Right cardiac atrium (tissue), 5 donors: ENCODE measurements around the gene GPR87. TPM values are rescaled to one million over a fixed set of nuclear protein-coding genes. Genes with fewer than 3 reads are reported as not detected.
A peak's percentile ranks its signal among the peaks of the same experiment; 100 is the strongest.

Source experiments
- ATAC-seq, 2 donors: fragments of 200-7000 bp; cut with Tn5 transposase; one replicate each; pipeline versions ENCODE4 v1.8.0 to v1.9.1; 2020; ENCODE audit warnings: moderate library complexity in 2 of 2, mild to moderate bottlenecking in 1 of 2
- DNase-seq, 3 donors: peaks; one replicate each; pipeline ENCODE4 v3.0.0-alpha.2; 2020
- H3K27ac ChIP-seq: one replicate; pipeline ENCODE4 v1.5.1; 2013; ENCODE audit warnings: mild to moderate bottlenecking, low read length, control low read depth, moderate library complexity
- H3K27me3 ChIP-seq: one replicate; pipeline ENCODE4 v1.6.1; 2013; ENCODE audit not compliant: control insufficient read depth, insufficient read depth
- H3K4me1 ChIP-seq: one replicate; pipeline ENCODE4 v1.6.1; 2013; ENCODE audit warnings: low read length; ENCODE audit not compliant: control insufficient read depth, insufficient read depth
- H3K4me3 ChIP-seq: one replicate; pipeline ENCODE4 v1.5.1; 2013; ENCODE audit warnings: low read length, control low read depth
- H3K9me3 ChIP-seq: one replicate; pipeline ENCODE4 v1.6.1; 2013; ENCODE audit warnings: low read length; ENCODE audit not compliant: control insufficient read depth
- WGBS: extraction: QIAGEN DNeasy Blood & Tissue Kit; methylation state at CpG from one replicate; pipeline ENCODE4 v1.1.7; 2013; 5-methylcytosine and 5-hydroxymethylcytosine counted together
- intact Hi-C, 4 donors: fragments of 100-400 bp; cut with DNase I; formaldehyde crosslinking; loops; one replicate each; pipeline versions ENCODE4 v1.11.0 to v1.14.0; 2022 to 2023
- long read RNA-seq, 4 donors: library from polyadenylated mRNA; unstranded; transcript quantifications; one replicate each; pipeline ENCODE4 v2.0.0, GENCODE V29; 2020 to 2021
- polyA plus RNA-seq: library from polyadenylated mRNA; stranded (reverse); fragments of 200-250 nt; gene quantifications from one replicate; pipeline ENCODE4 v1.2.3, GENCODE V29; 2013
- total RNA-seq, 4 donors: library from RNA; stranded (reverse); fragmentation: NEBNext Ultra II Directional; extraction: Animal tissue kit (Norgen Biotek cat#: 25700); gene quantifications; one replicate each; pipeline ENCODE4 v1.2.1, GENCODE V29; 2021
- donor health status: healthy with polysubstance abuse.
- donor health status: DM: no; HTN: yes; CAD: no.
- donor health status: DM: no; HTN: no; CAD: no.
- donor health status: DM: no; HTN: yes; CAD: no; lungs with severe emphysema.
- donor health status: DM: yes; HTN: yes; CAD: no.

Gene GPR87
- not detected for total RNA-seq
- not detected for polyA plus RNA-seq
- long read RNA-seq, donor 1 = 0 reads
- long read RNA-seq, donor 2 = 0 reads
- long read RNA-seq, donor 3 = 0 reads
- long read RNA-seq, donor 4 = 0 reads

- Histone ChIP-seq H3K4me3 (no peak within 1 kb of the TSS), H3K27ac (no peak within 1 kb of the TSS), H3K9me3 (no peaks in the 10 kb centered on the region), H3K27me3 (no peaks in the 10 kb centered on the region), H3K4me1 (no peaks in the 10 kb centered on the region)
- intact Hi-C loops = no loop called here
- 75% methylated on average over 7 of the region's 7 CpGs for WGBS
- DNase-seq = no peak
- ATAC-seq = no peak
Measured at GRCh38 chr3:151316267-151316991, at the start of gene GPR87. Gene GPR87, minus strand, starts transcription at chr3:151316820. Its CDS starts 16,720 bp downstream, at chr3:151300100.

- no peaks in the 10 kb centered on the region for H3K27me3 ChIP-seq
- intact Hi-C loops = no loop called here
- H3K9me3 ChIP-seq = no peaks in the 10 kb centered on the region
- DNase-seq (peak in 1 of 3 donors; percentile 27), ATAC-seq (peak in 1 of 2 donors; percentile 31)
- no peak overlapping the region for H3K4me3 ChIP-seq
- no peak overlapping the region for H3K27ac ChIP-seq
- no peaks in the 10 kb centered on the region for H3K4me1 ChIP-seq
- 59% methylated on average over 3 of the region's 3 CpGs for WGBS
Measured at GRCh38 chr3:151362751-151363174, 46.1 kb upstream of the GPR87 start.

- DNase-seq (no peak), ATAC-seq (no peak)
- H3K27ac ChIP-seq = no peak overlapping the region
- 68% methylated on average over 2 of the region's 2 CpGs for WGBS
- no peaks in the 10 kb centered on the region for H3K9me3 ChIP-seq
- H3K4me3 ChIP-seq = no peak overlapping the region
- intact Hi-C loops = no loop called here
- peaks cover 1% of the 10 kb centered on the region for H3K4me1 ChIP-seq
- H3K27me3 ChIP-seq = no peaks in the 10 kb centered on the region
Measured at GRCh38 chr3:151357463-151357850, 40.8 kb upstream of the GPR87 start.

- DNase-seq = no peak
- peaks cover 1% of the 10 kb centered on the region for H3K4me1 ChIP-seq
- no peak overlapping the region for H3K4me3 ChIP-seq
- intact Hi-C loops = no loop called here
- no peaks in the 10 kb centered on the region for H3K27me3 ChIP-seq
- H3K9me3 ChIP-seq = no peaks in the 10 kb centered on the region
- peak in 1 of 2 donors; percentile 48 for ATAC-seq
- WGBS = 26% methylated on average over 2 of the region's 2 CpGs
- no peak overlapping the region for H3K27ac ChIP-seq
Measured at GRCh38 chr3:151356794-151357462, 40.3 kb upstream of the GPR87 start.

- no peak overlapping the region for H3K27ac ChIP-seq
- WGBS = 83% methylated on average over 4 of the region's 4 CpGs
- H3K4me1 ChIP-seq = no peaks in the 10 kb centered on the region
- no peak overlapping the region for H3K4me3 ChIP-seq
- no peaks in the 10 kb centered on the region for H3K9me3 ChIP-seq
- intact Hi-C loops = no loop called here
- no peaks in the 10 kb centered on the region for H3K27me3 ChIP-seq
- DNase-seq = no peak
- ATAC-seq = no peak
Measured at GRCh38 chr3:151351648-151352047, 35.0 kb upstream of the GPR87 start.

GRCh38 chr3:151351219-151351618 is 34.6 kb upstream of the GPR87 start:
- Histone ChIP-seq H3K4me3 (no peak overlapping the region), H3K4me1 (peaks cover 3% of the 10 kb centered on the region), H3K27ac (no peak overlapping the region), H3K27me3 (no peaks in the 10 kb centered on the region), H3K9me3 (no peaks in the 10 kb centered on the region)
- WGBS = 88% methylated on average over 1 of the region's 1 CpG
- intact Hi-C loops = no loop called here
- DNase-seq (no peak), ATAC-seq (no peak)

GRCh38 chr3:151350656-151351055 is 34.0 kb upstream of the GPR87 start:
- 77% methylated on average over 1 of the region's 1 CpG for WGBS
- no peak overlapping the region for H3K27ac ChIP-seq
- no peak for ATAC-seq
- no peaks in the 10 kb centered on the region for H3K9me3 ChIP-seq
- intact Hi-C loops = no loop called here
- no peak overlapping the region for H3K4me3 ChIP-seq
- peaks cover 3% of the 10 kb centered on the region for H3K4me1 ChIP-seq
- no peak for DNase-seq
- H3K27me3 ChIP-seq = no peaks in the 10 kb centered on the region

- peaks cover 3% of the 10 kb centered on the region for H3K4me1 ChIP-seq
- ATAC-seq = peak; percentile 50 to 68
- no peaks in the 10 kb centered on the region for H3K9me3 ChIP-seq
- no peaks in the 10 kb centered on the region for H3K27me3 ChIP-seq
- intact Hi-C loops = no loop called here
- no peak overlapping the region for H3K27ac ChIP-seq
- 71% methylated on average over 6 of the region's 6 CpGs for WGBS
- H3K4me3 ChIP-seq = no peak overlapping the region
- peak in 1 of 3 donors; percentile 45 for DNase-seq
Measured at GRCh38 chr3:151347432-151347831, 30.8 kb upstream of the GPR87 start.

- intact Hi-C loops = no loop called here
- Histone ChIP-seq H3K4me3 (peak overlapping the region; percentile 26), H3K27ac (no peak overlapping the region), H3K9me3 (no peaks in the 10 kb centered on the region), H3K4me1 (peaks cover 3% of the 10 kb centered on the region), H3K27me3 (no peaks in the 10 kb centered on the region)
- WGBS = 67% methylated on average over 3 of the region's 3 CpGs
- no peak for ATAC-seq
- no peak for DNase-seq
Measured at GRCh38 chr3:151346292-151346691, 29.7 kb upstream of the GPR87 start.

- Histone ChIP-seq H3K27ac (no peak overlapping the region), H3K27me3 (no peaks in the 10 kb centered on the region), H3K4me1 (peaks cover 3% of the 10 kb centered on the region), H3K4me3 (peak overlapping the region; percentile 26), H3K9me3 (no peaks in the 10 kb centered on the region)
- ATAC-seq (peak in 1 of 2 donors; percentile 72), DNase-seq (no peak)
- 51% methylated on average over 2 of the region's 2 CpGs for WGBS
- intact Hi-C loops = no loop called here
Measured at GRCh38 chr3:151345859-151346258, 29.2 kb upstream of the GPR87 start.

GRCh38 chr3:151331696-151332095 is 15.1 kb upstream of the GPR87 start:
- ATAC-seq (no peak), DNase-seq (no peak)
- Histone ChIP-seq H3K27ac (no peak overlapping the region), H3K27me3 (no peaks in the 10 kb centered on the region), H3K9me3 (no peaks in the 10 kb centered on the region), H3K4me3 (no peak overlapping the region), H3K4me1 (no peaks in the 10 kb centered on the region)
- WGBS = 50% methylated on average over 2 of the region's 2 CpGs
- intact Hi-C loops = no loop called here
